ENCODE measurements around the gene PTTG1. TPM values are rescaled to one million over a fixed set of nuclear protein-coding genes. Genes with fewer than 3 reads are reported as not detected.

PTTG1 gene
- total and polyA plus RNA-seq, 2 experiments from 2014 or later = 394 to 620 TPM

DNA sequence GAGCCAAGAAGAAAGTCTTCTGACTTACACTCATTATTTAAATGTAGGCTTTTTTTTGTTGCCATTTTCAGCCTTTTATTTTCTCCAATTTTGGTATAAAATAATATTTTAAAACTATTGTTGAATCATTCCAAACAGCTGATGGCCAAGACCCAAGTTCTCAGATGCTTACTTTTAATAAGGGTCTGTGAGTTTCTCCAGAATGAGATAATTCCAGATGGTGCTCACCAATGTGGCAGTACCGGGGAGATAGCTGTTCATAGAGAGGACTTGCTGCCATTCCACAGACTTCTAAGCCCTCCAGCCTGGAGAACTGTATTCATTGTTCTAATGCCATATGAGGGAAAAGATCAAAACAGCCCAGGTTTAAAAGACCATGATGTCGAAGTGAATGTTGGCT is 46.0 kb upstream of the PTTG1 start (continued):
- TF ChIP-seq POLR2AphosphoS5 (IDR thresholded peaks at IDR 0.05; ENCODE audit: low read depth) (no peak), JUNB (IDR thresholded peaks at IDR 0.05; ENCODE audit: unreplicated experiment) (no peak), ZNF331 (CRISPR knock-in tag; IDR thresholded peaks at IDR 0.05; ENCODE audit: low read depth) (no peak), EZH2 (IDR thresholded peaks at IDR 0.05; ENCODE audit: low read depth, unreplicated experiment) (no peak)
- TF ChIP-seq, protein P1, sequence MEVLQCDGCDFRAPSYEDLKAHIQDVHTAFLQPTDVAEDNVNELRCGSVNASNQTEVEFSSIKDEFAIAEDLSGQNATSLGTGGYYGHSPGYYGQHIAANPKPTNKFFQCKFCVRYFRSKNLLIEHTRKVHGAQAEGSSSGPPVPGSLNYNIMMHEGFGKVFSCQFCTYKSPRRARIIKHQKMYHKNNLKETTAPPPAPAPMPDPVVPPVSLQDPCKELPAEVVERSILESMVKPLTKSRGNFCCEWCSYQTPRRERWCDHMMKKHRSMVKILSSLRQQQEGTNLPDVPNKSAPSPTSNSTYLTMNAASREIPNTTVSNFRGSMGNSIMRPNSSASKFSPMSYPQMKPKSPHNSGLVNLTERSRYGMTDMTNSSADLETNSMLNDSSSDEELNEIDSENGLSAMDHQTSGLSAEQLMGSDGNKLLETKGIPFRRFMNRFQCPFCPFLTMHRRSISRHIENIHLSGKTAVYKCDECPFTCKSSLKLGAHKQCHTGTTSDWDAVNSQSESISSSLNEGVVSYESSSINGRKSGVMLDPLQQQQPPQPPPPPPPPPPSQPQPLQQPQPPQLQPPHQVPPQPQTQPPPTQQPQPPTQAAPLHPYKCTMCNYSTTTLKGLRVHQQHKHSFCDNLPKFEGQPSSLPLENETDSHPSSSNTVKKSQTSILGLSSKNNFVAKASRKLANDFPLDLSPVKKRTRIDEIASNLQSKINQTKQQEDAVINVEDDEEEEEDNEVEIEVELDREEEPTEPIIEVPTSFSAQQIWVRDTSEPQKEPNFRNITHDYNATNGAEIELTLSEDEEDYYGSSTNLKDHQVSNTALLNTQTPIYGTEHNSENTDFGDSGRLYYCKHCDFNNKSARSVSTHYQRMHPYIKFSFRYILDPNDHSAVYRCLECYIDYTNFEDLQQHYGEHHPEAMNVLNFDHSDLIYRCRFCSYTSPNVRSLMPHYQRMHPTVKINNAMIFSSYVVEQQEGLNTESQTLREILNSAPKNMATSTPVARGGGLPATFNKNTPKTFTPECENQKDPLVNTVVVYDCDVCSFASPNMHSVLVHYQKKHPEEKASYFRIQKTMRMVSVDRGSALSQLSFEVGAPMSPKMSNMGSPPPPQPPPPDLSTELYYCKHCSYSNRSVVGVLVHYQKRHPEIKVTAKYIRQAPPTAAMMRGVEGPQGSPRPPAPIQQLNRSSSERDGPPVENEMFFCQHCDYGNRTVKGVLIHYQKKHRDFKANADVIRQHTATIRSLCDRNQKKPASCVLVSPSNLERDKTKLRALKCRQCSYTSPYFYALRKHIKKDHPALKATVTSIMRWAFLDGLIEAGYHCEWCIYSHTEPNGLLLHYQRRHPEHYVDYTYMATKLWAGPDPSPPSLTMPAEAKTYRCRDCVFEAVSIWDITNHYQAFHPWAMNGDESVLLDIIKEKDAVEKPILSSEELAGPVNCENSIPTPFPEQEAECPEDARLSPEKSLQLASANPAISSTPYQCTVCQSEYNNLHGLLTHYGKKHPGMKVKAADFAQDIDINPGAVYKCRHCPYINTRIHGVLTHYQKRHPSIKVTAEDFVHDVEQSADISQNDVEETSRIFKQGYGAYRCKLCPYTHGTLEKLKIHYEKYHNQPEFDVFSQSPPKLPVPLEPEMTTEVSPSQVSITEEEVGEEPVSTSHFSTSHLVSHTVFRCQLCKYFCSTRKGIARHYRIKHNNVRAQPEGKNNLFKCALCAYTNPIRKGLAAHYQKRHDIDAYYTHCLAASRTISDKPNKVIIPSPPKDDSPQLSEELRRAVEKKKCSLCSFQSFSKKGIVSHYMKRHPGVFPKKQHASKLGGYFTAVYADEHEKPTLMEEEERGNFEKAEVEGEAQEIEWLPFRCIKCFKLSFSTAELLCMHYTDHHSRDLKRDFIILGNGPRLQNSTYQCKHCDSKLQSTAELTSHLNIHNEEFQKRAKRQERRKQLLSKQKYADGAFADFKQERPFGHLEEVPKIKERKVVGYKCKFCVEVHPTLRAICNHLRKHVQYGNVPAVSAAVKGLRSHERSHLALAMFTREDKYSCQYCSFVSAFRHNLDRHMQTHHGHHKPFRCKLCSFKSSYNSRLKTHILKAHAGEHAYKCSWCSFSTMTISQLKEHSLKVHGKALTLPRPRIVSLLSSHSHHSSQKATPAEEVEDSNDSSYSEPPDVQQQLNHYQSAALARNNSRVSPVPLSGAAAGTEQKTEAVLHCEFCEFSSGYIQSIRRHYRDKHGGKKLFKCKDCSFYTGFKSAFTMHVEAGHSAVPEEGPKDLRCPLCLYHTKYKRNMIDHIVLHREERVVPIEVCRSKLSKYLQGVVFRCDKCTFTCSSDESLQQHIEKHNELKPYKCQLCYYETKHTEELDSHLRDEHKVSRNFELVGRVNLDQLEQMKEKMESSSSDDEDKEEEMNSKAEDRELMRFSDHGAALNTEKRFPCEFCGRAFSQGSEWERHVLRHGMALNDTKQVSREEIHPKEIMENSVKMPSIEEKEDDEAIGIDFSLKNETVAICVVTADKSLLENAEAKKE (CRISPR knock-in tag; IDR thresholded peaks at IDR 0.05) = no peak

DNA sequence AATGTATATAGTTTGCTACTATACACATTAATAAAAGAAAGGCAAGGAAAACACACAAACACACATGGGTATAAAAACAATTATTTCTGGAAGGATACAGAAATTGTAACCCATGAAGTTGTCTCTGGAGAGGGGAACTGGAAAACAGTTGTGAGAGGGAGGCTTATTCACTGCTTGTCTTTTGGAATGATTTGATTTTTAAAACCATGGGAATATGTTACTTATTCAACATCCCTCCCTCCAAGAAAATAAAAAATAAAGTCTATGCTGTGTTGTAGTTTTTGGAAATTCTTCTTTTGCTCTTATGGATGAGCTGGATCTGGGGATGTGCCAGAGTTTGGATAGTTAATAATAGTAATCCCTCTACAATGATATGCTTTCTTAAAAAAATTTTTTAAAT is 45.2 kb upstream of the PTTG1 start:
- H3K27ac Mint-ChIP-seq = no peak overlapping the region
- Histone ChIP-seq H4K20me1 (replicated peaks; ENCODE audit: insufficient read depth) (no peaks in the 10 kb centered on the region), H3K36me3 (ENCODE audit: insufficient read depth) (no peaks in the 10 kb centered on the region), H3K4me1 (ENCODE audit: insufficient read depth) (peaks cover 3% of the 10 kb centered on the region; the same call in 1 of the 2 replicates), H3K4me2 (no peak overlapping the region), H3K27me3 (ENCODE audit: insufficient read depth) (peaks cover 1% of the 10 kb centered on the region; the same call in 1 of the 2 replicates), H3K79me2 (replicated peaks; ENCODE audit: insufficient read depth) (no peaks in the 10 kb centered on the region), H3F3A (replicated peaks; ENCODE audit: low read depth) (no peaks in the 10 kb centered on the region), H3K27ac (ENCODE audit: low read depth) (no peak overlapping the region), H2AFZ (no peak overlapping the region), H3K9me2 (ENCODE audit: insufficient read depth) (no peaks in the 10 kb centered on the region), H3K4me3 (no peak overlapping the region)
- H3K9me3 Mint-ChIP-seq = no peaks in the 10 kb centered on the region
- no peak for DNase-seq (ENCODE audit: low spot score)
- H3K4me1 Mint-ChIP-seq = peaks cover 11% of the 10 kb centered on the region; the same call in 2 of the 3 replicates
- ATAC-seq = no peak
- H3K4me3 Mint-ChIP-seq = no peak overlapping the region
- no peaks in the 10 kb centered on the region for H3K27me3 Mint-ChIP-seq (ENCODE audit: insufficient read depth, low read depth, poor library complexity)
- no peaks in the 10 kb centered on the region for H3K36me3 Mint-ChIP-seq (ENCODE audit: low read depth)
- TF ChIP-seq EZH2phosphoT487 (IDR thresholded peaks at IDR 0.05; ENCODE audit: unreplicated experiment) (no peak), POLR2AphosphoS5 (IDR thresholded peaks at IDR 0.05; ENCODE audit: low read depth) (no peak), EZH2 (IDR thresholded peaks at IDR 0.05; ENCODE audit: low read depth, unreplicated experiment) (no peak), CREB1 (CRISPR knock-in tag; IDR thresholded peaks at IDR 0.05; ENCODE audit: low read depth) (no peak), ZNF114 (CRISPR knock-in tag; IDR thresholded peaks at IDR 0.05) (no peak), NANOG (IDR thresholded peaks at IDR 0.05; ENCODE audit: borderline replicate concordance) (no peak), STAT1 (IDR thresholded peaks at IDR 0.05; ENCODE audit: unreplicated experiment) (no peak), JUNB (IDR thresholded peaks at IDR 0.05; ENCODE audit: unreplicated experiment) (no peak)
- TF ChIP-seq, protein P2, sequence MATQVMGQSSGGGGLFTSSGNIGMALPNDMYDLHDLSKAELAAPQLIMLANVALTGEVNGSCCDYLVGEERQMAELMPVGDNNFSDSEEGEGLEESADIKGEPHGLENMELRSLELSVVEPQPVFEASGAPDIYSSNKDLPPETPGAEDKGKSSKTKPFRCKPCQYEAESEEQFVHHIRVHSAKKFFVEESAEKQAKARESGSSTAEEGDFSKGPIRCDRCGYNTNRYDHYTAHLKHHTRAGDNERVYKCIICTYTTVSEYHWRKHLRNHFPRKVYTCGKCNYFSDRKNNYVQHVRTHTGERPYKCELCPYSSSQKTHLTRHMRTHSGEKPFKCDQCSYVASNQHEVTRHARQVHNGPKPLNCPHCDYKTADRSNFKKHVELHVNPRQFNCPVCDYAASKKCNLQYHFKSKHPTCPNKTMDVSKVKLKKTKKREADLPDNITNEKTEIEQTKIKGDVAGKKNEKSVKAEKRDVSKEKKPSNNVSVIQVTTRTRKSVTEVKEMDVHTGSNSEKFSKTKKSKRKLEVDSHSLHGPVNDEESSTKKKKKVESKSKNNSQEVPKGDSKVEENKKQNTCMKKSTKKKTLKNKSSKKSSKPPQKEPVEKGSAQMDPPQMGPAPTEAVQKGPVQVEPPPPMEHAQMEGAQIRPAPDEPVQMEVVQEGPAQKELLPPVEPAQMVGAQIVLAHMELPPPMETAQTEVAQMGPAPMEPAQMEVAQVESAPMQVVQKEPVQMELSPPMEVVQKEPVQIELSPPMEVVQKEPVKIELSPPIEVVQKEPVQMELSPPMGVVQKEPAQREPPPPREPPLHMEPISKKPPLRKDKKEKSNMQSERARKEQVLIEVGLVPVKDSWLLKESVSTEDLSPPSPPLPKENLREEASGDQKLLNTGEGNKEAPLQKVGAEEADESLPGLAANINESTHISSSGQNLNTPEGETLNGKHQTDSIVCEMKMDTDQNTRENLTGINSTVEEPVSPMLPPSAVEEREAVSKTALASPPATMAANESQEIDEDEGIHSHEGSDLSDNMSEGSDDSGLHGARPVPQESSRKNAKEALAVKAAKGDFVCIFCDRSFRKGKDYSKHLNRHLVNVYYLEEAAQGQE (IDR thresholded peaks at IDR 0.05; ENCODE audit: unreplicated experiment) = no peak
- TF ChIP-seq, protein P3, sequence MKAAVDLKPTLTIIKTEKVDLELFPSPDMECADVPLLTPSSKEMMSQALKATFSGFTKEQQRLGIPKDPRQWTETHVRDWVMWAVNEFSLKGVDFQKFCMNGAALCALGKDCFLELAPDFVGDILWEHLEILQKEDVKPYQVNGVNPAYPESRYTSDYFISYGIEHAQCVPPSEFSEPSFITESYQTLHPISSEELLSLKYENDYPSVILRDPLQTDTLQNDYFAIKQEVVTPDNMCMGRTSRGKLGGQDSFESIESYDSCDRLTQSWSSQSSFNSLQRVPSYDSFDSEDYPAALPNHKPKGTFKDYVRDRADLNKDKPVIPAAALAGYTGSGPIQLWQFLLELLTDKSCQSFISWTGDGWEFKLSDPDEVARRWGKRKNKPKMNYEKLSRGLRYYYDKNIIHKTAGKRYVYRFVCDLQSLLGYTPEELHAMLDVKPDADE (IDR thresholded peaks at IDR 0.05) = no peak
